RKO (cell line): ENCODE measurements around the gene ERMARD.

ENCODE experiments used
- DNase-seq: peaks from one replicate; pipeline ENCODE4 v3.0.0-alpha.2; 2016; ENCODE audit warnings: low spot score

Gene ERMARD

DNA sequence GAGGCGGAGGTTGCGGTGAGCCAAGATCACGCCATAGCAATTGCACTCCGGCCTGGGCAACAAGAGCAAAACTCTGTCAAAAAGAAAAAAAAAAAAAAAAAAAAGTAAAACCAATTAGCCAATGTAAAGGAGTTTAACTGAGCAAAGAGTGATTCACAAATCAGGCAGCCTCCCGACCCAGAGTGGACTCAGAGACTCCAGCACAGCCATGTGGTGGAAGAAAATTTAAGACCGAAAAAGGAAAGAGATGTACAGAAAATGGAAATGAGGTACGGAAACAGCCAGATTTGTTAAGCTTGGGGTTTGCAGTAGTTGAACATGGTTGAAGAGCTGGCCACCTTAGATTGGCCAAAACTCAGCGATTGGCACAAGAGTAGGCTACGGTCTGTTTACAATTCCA, 51.4 kb downstream of the ERMARD start:
- DNase-seq: no peak

DNA sequence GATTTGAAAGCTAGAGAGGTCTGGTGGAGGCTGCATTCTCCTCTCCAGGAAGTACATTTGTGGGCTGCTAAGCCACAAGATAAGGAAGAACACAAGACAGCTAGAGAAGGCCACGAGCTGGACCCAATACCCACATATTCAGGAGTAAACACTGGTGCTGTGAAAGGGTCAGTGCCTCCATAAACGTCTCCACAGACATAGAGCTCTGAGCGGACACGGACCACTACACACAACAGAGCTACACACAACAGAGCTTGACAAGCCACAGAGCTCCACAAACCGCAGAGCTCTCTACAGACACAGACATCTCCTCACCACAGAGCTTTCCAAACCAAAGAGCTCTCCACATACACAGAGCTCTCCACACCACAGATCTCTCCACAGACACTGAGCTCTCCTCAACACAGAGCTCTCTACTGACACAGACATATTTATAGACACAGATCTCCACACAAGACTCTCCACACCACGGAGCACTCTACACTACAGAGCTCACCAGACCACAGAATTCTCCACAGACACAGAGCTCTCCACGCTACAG, 51.9 kb downstream of the ERMARD start:
- DNase-seq: no peak

DNA sequence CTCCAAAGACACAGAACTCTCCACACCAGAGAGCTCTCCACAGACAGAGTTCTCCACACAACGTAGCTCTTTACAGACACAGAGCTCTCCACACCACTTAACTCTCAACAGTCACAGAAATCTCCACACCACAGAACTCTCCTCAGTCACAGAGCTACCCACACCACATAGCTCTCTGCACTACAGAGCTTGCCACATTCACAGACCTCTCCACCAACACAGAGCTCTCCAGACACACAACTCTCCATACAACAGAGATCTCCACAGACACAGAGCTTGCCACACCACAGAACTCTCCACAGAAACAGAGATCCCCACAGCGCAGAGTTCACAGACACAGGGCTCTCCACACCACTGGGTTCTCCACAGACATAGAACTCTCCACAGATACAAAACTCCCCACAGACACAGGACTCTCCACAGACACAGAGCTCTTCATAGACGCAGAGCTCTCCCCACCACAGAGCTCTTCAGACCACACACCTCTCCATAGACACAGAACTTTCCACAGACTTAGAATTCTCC, 52.5 kb downstream of the ERMARD start:
- DNase-seq: no peak

DNA sequence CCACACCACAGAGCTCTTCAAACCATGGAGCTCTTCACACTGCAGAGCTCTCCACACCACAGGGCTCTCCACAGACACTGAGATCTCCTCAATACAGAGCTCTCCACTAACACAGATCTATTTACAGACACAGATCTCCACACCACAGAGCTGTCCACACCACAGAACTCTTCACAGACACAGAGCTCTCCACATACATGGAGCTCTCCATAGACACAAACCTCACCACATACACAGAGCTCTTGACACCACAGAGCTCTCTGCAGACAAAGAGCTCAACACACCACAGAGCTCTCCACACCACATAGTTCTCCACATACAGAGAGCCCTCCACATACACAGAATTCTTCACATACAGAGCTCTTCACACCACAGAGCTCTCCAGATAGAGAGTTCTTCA, 53.0 kb downstream of the ERMARD start:
- DNase-seq: no peak

DNA sequence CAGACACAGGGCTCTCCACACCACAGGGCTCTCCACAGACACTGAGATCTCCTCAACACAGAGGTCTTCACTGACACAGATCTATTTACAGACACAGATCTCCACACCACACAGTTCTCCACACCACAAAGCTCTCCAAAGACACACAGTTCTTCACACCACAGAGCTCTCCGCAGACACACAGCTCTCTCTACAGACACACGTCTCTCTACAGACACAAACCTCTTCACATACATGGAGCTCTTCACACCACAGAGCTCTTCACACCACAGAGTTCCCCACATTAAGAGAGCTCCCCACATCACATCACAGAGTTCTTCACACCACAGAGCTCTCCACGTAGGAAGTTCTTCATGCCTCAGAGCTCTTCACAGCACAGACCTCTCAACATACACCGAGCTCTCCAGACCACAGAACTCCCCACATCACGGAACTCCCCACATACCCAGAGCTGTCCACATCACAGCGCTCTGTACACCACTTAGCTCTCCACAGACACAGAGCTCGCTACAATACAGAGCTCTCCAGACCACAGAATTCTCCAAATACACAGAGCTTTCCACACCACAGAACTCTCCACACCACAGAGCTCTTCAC, 53.9 kb downstream of the ERMARD start:
- no peak for DNase-seq

DNA sequence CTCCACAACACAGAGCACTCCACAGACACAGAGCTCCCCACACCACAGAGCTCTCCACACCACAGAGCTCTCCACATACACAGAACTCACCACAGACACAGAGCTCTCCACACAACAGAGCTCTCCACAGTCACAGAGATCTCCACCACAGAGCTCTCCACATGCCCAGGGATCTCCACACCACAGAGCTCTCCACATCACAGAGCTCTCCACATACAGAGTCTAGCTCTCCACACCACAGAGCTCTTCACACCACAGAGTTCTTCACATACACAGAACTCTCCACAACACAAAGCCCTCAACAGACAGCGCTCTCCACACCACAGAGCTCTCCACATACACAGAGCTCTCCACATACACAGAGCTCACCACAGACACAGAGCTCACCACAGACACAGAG, 55.3 kb downstream of the ERMARD start:
- no peak for DNase-seq

DNA sequence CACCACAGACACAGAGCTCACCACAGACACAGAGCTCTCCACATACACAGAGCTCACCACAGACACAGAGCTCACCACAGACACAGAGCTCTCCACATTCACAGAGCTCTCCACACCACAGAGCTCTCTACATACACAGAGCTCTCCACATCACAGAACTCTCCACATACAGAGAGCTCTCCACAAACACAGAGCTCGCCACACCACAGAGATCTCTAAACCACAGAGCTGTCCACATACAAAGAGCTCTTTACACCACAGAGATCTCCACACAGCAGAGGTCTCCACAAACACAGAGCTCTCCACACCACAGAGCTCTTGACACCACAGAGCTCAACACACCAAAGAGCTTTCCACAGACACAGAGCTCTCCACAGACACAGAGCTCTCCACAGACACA, 55.8 kb downstream of the ERMARD start:
- DNase-seq: no peak

DNA sequence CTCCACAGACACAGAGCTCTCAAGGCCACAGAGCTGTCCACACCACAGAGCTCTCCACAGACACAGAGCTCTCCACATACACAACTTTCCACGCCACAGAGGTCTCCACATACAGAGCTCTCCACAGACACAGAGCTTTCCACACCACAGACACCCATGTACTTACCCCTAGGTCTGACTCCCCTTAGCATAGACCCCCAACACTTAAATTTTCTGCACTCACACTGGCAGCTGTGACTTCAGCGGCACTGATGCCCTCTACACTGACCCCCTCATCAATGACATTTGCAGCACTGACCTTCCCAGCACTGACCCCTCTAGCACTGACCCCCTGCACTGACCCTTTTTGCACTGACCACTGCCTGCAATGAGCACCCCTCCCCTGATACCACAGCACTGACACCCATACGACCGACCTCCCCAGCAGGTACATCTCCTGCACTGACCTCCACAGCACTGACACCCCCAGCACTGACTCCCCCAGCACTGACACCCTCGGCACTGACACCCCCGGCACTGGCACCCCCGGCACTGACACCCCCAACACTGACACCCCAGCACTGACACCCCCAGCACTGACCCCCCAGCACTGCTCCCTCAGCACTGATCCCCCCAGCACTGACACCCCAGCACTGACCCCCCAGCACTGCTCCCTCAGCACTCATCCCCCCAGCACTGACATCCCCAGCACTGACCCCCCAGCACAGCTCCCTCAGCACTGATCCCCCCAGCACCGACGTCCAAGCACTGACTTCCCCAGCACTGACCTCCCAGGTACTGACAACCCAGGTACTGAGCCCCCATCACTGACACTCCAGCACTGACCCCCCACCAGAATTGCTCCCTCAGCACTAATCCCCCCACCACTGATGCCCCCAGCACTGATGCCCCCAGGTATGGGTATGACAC, 56.5 kb downstream of the ERMARD start:
- DNase-seq: no peak

DNA sequence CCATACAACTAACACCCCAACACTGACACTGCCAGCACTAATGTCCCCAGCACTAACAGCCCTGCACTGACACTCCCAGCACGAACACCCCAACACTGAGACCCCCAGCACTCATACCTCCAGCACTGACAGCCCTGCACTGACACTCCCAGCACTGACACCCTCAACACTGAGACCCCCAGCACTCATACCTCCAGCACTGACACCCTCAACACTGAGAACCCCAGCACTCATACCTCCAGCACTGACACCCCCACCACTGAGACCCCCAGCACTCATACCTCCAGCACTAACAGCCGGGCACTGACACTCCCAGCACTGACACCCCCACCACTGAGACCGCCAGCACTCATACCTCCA, 57.2 kb downstream of the ERMARD start:
- DNase-seq: no peak

DNA sequence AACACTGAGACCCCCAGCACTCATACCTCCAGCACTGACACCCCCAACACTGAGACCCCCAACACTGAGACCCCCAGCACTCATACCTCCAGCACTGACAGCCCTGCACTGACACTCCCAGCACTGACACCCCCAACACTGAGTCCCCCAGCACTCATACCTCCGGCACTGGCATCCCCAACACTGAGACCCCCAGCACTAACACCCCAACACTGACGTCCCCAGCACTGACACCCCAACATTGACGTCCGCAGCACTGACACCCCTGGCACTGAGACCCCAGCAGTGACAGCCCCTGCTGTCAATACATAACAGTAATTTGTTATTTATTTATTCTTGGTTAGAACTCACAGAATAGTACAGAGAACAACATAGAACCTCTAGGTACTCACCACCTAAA, 58.0 kb downstream of the ERMARD start:
- no peak for DNase-seq

DNA sequence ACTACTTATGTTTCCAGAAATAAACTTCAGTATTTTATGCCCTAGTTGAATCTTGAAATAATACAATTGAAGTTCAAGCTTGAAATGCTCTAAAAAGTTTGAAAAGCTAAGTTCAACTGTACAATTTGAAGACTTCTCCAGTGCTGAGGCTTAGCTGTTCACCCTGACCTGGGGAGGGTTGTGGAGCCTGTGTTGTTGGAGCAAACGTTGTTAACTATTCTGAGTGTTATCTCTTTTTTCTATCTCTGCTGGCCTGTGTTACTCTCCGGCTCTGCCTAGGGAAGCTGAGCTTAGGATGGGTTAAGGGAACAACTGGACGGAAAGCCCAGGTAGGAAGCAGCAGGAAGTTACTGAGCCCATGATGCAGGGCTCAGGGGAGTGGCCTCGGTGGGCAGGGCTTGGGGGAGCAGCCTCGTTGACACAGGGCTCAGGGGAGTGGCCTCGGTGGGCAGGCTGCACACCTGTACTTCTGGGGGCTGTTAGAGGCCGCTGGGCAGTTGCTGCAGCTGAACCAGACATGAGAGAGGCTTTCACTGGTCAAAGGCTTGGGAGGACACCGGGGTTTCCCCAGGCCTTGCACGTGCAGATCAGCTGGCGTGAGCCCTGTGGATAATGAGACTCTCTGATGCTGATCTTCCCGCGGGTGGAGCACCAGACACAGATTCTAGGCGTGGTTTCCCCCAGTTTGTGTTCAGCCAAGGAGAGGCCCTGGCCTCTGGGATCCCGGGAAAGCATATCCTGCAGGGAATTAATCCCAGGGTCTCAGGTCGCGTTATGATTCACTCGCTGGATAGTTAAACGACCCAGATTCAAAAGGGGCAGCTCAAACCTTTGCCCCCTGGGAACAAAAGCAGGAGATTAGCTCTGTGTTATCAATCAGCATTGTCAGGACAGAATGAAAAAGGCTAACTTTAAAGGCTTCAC, 58.9 kb downstream of the ERMARD start:
- no peak for DNase-seq

DNA sequence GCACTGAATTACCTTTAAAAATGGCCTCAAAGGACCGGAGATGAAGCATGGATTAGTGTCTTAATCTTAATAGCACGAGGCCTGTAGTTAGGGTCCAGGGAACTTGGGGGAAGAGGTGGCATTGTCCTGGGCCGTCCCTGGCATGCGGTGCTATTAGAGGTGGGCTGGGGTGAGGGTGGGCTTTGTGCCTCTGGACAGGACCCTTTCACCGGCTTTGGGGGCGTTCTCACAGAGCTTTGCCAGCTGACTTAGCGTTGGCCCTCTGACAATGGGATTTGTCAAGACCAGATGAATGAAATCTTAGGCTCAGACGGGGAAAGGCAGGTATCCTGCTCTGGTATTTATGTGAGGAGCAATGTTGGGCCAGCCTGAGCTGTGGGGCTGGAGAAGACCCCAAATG, 59.6 kb downstream of the ERMARD start:
- no peak for DNase-seq

DNA sequence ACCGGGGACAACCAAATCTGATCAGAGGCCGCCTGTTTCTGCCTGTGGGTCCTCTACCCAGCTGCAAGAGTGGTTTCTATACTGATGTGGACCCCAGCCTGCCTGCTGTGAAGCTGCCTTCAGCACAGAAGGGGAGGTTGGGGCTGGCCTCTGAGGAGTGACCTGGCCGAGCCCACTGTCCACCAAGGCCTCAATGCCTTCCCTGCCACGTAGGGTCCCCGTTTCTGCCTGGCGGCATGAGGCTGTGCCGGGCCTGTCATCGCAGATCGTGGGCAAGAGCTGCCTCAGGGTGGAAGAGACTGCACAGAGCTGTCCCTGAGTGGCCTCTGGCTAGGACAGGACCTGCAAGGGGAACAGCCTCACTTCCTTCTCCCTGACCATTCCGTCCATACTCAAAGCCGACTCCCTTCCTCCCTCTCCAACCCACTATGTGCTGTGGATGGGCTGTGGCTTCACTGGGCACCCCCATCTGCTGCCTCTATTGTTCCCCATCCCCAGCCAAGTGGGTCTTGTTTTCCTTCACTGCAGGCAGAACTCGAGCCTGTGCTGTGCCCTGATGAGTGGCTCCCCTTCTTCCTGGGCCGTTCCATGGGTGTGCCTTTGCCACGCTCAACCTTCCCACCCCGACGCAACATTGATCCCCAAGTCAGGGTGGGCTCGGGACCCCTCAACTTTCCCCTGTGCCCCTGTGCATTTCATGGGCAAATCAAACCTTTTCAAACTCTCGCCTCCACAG, 60.3 kb downstream of the ERMARD start:
- no peak for DNase-seq

DNA sequence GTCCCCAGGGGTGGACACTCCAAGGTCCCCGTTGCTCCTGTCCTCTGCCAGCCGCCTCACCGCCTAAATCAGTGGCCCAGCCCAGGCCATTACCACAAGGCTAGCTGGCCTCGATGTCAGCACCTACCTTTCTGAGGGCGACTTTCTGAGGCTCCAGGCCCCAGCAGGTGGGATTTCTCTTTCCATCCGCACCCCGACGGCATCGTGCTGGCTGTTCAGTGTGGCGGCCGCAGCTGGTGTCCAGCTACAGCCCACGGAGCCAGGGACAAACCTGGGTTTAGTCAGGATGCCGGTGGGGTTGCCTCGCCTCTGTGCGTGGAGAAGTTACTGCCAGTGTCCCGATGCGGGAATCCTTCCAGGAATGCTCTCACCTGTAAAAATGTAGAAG, 60.8 kb downstream of the ERMARD start:
- DNase-seq: no peak

DNA sequence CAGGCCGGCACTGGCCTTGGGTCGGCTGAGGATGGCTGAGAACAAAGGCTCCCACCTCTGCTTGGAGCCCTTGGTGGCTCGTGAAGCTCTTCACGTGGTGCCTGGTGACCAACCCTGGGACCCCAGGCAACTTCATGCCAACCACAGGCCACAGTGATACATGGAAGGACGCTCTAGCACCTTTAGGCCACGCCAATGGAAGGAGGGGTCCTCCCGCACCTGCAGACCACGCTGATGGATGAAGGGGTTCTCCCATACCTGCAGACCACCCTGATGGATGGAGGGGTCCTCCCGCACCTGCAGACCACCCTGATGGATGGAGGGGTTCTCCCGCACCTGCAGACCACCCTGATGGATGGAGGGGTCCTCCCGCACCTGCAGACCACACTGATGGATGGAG, 62.5 kb downstream of the ERMARD start:
- DNase-seq: no peak

DNA sequence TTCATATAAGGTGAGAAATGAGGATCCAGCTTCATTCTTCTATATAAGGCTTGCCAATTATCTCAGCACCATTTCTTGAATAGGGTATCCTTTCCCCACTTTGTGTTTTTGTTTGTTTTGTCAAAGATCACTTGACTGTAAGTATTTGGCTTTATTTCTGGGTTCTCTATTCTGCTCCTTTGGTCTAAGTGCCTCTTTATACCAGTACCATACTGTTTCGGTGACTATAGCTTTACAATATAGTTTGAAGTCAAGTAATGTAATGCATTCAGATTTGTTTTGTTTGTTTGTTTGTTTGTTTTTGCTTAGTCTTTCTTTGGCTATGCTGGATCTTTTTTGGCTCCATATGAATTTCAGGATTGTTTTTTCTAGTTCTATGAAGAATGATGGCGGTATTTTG, 64.6 kb downstream of the ERMARD start:
- no peak for DNase-seq

DNA sequence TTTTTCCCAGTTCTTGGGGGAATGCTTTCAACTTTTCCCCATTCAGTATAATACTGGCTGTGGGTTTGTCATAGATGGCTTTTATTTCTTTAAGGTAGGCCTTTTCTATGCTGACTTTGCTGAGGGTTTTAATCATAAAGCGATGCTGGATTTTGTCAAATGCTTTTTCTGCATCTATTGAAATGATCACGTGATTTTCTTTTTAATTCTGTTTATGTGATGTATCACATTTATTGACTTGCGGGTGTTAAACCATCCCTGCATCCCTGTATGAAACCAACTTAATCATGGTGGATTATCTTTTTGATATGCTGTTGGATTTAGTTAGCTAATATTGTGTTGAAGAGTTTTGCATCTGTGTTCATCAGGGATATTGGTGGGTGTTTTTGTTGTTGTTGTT, 65.6 kb downstream of the ERMARD start:
- no peak for DNase-seq

DNA sequence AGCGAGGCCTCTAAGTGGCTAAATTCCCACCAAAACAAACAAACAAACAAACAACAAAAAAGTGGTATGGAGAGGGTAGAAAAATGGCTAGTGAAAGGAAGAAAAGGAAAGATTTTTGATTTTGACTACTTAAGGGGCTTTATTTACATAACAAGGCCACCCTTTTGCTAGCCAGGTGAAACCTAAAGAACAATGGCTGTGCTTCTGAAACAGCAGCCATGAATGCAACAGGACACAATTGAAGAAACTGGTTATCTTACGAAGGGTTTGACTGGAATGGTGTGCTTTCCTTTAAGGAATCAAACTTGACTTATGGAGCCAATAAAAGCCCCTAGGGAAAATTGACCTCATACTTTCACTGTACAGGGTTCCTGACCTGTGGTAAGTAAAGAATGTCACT, 68.9 kb downstream of the ERMARD start:
- no peak for DNase-seq

DNA sequence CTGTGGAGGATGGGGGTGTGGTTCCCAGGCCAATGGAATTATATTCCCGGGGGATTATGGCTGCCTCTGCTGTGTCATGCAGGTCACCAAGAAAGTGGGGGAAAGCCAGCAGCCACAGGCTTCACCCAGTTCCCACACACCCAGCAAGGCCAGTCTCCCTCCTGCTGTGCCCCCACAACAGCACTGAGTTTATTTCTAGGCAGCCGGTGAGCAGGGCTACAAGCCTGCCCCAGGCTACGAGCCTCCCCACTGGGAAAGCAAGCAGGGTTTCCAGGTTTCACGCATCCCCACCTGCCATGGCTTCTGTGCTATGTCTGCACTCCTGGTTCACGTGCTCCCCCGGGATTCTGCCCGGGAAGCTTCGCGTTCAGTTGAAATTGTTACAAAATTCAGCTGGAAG, 72.6 kb downstream of the ERMARD start:
- no peak for DNase-seq

DNA sequence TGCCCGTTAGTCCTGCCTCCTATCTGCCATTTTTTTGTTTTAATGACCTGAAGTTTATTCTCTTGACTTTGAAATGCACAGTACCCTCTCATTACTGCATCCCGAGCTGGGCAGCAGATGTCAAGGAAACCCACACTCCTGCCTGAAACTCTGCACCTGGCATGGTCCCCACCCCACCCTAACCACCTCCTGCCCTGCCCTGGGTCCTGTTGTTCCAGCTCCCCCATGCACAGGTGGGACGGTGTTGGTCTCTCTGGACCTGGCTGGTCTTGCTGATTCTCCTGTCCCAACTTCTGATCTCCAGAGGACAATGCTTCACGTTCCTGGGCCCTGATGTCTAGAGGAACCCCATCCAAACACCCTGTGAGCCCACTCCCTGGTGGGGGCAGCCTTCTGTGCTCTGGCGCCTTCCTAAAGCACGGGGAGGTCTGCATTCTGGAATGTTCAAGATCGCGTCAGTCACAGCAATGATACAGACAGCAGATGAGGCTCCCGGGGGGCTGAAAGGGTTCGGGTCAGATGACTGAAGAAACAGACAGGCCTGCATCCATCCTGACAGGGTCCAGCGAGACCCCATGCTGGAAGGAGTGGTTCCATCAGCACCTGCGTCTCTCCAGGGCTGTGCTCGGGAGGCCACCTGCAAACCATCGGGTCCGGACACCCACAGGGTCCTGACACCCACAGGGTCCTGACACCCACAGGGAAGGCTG, 73.6 kb downstream of the ERMARD start:
- no peak for DNase-seq
